Osteoblast (primary cell): ENCODE data around the gene SNX4. TPM values are rescaled to one million over a fixed set of nuclear protein-coding genes. Genes with fewer than 3 reads are reported as not detected.

Experiments used
- DNase-seq: peaks from one replicate; pipeline ENCODE4 v3.0.0; 2011; ENCODE audit warnings: low spot score, mixed read lengths; ENCODE audit not compliant: insufficient read length; ENCODE audit errors: missing footprints
- H2AFZ ChIP-seq: 2 replicates; pipeline ENCODE4 v1.6.0; 2011; ENCODE audit warnings: mild to moderate bottlenecking, low read length
- H3K27ac ChIP-seq: 2 replicates; pipeline ENCODE4 v1.5.1; 2011; ENCODE audit warnings: mild to moderate bottlenecking, low read depth, low read length, moderate library complexity
- H3K27me3 ChIP-seq: 2 replicates; pipeline ENCODE4 v1.6.0; 2012; ENCODE audit warnings: mild to moderate bottlenecking, control low read depth, inconsistent platforms, low read length, moderate library complexity; ENCODE audit not compliant: insufficient read depth
- H3K36me3 ChIP-seq: 2 replicates; pipeline ENCODE4 v1.5.1; 2011; ENCODE audit warnings: mild to moderate bottlenecking, low read length, control low read depth, moderate library complexity; ENCODE audit not compliant: insufficient read depth
- H3K4me1 ChIP-seq: 2 replicates; pipeline ENCODE4 v1.5.1; 2011; ENCODE audit warnings: mild to moderate bottlenecking, low read length, control low read depth, moderate library complexity; ENCODE audit not compliant: insufficient read depth
- H3K4me2 ChIP-seq: 2 replicates; pipeline ENCODE4 v1.6.0; 2011; ENCODE audit warnings: mild to moderate bottlenecking, low read length; ENCODE audit not compliant: insufficient read depth
- H3K4me3 ChIP-seq: fragments of 200-600 bp; sonication (generic); 3 replicates; pipeline ENCODE4 v1.5.1; 2012; ENCODE audit warnings: mild to moderate bottlenecking, low read length, inconsistent platforms; ENCODE audit not compliant: insufficient read depth
- H3K79me2 ChIP-seq: 2 replicates; pipeline ENCODE4 v1.6.0; 2012; ENCODE audit warnings: mild to moderate bottlenecking, low read length, control low read depth, inconsistent platforms; ENCODE audit not compliant: insufficient read depth
- H3K9me3 ChIP-seq: 2 replicates; pipeline ENCODE4 v1.5.1; 2011; ENCODE audit warnings: low read depth, low read length, control low read depth
- H4K20me1 ChIP-seq: 2 replicates; pipeline ENCODE4 v1.6.0; 2012; ENCODE audit warnings: mild to moderate bottlenecking, low read length, control low read depth; ENCODE audit not compliant: insufficient read depth
- CTCF ChIP-seq: IDR thresholded peaks from 2 replicates; pipeline ENCODE4 v1.5.1; 2011; ENCODE audit warnings: mild to moderate bottlenecking, low read depth, low read length, moderate library complexity; ENCODE audit errors: extremely low read depth
- total RNA-seq: library from RNA; depleted of rRNA; stranded (reverse); fragments of >200 nt; gene quantifications from 2 replicates; pipeline ENCODE4 v1.2.3, GENCODE V29; 2012

The SNX4 gene
- 34.5 and 36.2 TPM in 2 replicates for total RNA-seq

DNA sequence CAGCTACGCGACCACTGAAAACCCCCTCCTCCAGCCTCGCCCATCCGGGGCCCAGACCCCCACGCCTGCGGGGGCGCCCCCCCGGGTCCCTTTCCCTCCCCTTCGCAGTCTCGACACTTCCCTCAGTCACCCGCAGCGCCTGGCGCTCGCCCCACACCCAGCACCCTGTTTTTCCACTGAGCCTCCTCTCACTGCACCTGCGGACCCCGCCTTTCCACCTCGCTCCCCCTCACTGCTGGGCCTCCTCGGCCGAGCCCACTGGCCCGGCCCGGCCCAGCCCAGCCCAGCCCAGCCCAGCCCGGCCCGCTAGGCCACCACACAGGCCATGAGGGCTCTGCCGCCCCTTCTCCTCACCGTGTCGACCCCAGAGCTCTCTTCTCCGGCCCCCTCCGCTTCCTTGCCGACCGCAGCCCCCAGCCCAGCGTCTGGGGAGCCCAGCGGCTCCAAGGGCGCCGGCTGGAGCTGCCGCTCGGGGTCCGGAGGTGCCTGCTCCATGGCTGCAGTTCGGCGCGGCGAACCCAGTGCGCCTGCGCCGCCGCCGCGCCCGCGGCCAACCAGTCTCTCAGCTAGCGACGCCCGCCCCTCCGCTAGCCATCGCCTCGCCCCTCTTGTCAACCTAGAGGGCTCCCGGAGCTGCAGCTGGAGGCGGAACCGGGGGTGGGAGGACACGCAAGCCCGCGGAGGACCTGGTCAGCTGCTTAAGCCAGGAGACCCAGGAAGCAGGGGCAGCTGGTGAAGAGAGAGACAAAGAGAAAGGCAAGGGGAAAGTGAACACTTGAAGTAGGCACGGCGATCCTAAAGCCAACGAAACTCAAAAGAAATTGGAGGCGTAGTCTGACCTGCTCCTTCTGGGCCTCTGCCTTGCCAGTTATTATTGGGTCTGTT is at the start of gene SNX4:
Gene SNX4, minus strand, starts transcription at position 525 of the 885 bp plus-strand sequence. Its CDS starts 30 bp downstream, at position 495.
- Histone ChIP-seq H2AFZ (peak within 1 kb of the TSS; percentile 93), H3K79me2 (peaks cover 54% of the 10 kb centered on the region), H3K4me1 (peaks cover 14% of the 10 kb centered on the region), H3K4me2 (peak within 1 kb of the TSS; percentile 96), H3K4me3 (peak within 1 kb of the TSS; percentile 93), H3K36me3 (peaks cover 7% of the 10 kb centered on the region), H3K9me3 (no peaks in the 10 kb centered on the region), H4K20me1 (peaks cover 9% of the 10 kb centered on the region), H3K27ac (peak within 1 kb of the TSS; percentile 74), H3K27me3 (no peaks in the 10 kb centered on the region)
- TF ChIP-seq CTCF, result no peak
- DNase-seq, result peak; percentile 98

DNA sequence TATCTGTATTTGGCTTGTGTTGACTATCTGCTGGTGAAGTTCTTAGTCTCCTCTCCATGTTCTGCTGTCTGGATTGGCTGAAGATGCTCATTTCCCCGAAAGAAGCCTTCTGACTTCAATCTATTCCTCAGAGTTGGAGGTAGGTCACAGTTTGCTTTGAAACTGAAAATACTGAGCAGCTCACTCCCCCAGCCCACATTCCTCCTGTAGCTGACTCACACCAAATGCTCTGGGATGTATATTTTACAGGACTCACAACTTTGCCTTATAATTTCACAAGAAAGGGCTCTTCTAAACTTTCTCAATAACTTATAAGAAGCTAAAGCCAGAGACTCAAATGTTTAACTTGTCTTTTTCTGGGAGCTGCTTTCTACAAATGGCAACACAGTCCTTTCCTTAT is 36.3 kb upstream of the SNX4 start:
- H3K4me3 ChIP-seq, result no peak overlapping the region
- peaks cover 9% of the 10 kb centered on the region for H3K4me1 ChIP-seq
- no peaks in the 10 kb centered on the region for H4K20me1 ChIP-seq
- H3K27me3 ChIP-seq, result no peaks in the 10 kb centered on the region
- H3K27ac ChIP-seq, result peak overlapping the region; percentile 34
- no peak for TF ChIP-seq CTCF
- peaks cover 3% of the 10 kb centered on the region for H3K36me3 ChIP-seq
- H2AFZ ChIP-seq, result no peak overlapping the region
- no peaks in the 10 kb centered on the region for H3K9me3 ChIP-seq
- no peaks in the 10 kb centered on the region for H3K79me2 ChIP-seq
- DNase-seq, result peak; percentile 79
- H3K4me2 ChIP-seq, result peak overlapping the region; percentile 4

DNA sequence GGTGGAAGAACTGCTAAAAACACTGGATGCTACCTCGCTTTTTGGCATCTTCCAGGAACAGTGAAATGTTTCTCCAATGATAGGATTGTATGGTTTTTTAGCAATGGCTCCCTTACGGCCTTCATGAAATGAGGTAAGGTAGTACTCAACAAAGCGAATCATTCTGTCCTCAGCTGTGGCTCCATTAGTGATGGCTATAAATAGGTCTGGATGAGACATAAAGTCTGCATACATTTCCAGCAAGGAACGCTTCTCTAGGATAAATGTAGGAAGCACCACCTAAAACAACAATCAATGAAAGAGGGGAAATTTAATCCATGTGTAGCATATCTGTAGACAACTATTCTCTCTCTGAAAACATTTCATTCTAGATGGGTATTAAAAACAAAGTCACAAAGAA is 32.4 kb upstream of the SNX4 start:
- H3K4me1 ChIP-seq, result peaks cover 9% of the 10 kb centered on the region
- H4K20me1 ChIP-seq, result no peaks in the 10 kb centered on the region
- H3K36me3 ChIP-seq, result peaks cover 3% of the 10 kb centered on the region
- no peak overlapping the region for H3K4me2 ChIP-seq
- no peak overlapping the region for H3K27ac ChIP-seq
- H3K27me3 ChIP-seq, result no peaks in the 10 kb centered on the region
- no peaks in the 10 kb centered on the region for H3K9me3 ChIP-seq
- no peak overlapping the region for H2AFZ ChIP-seq
- no peak for TF ChIP-seq CTCF
- H3K4me3 ChIP-seq, result no peak overlapping the region
- H3K79me2 ChIP-seq, result no peaks in the 10 kb centered on the region
- no peak for DNase-seq

DNA sequence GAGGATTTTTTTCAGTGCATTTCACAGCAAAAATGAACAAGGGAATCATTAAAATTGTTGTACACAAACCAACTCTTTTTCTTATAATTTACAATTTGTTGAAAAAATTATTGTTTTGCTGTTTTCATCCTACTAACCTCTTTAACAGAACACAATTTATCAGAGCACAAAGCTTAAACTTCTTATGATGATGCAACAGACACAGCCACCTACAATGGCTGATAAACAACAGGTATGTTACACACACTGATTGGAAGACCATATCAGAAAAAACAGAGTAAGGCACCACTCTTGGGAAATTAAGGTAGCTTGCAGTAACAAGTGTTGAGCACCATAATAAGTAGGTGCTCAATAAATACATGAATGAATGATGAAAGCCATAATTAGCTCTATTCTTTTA is 8.9 kb upstream of the SNX4 start:
- Histone ChIP-seq H3K9me3 (no peaks in the 10 kb centered on the region), H3K27me3 (no peaks in the 10 kb centered on the region), H3K4me3 (no peak overlapping the region), H3K4me2 (no peak overlapping the region), H3K36me3 (peaks cover 12% of the 10 kb centered on the region), H3K4me1 (no peaks in the 10 kb centered on the region), H3K79me2 (no peaks in the 10 kb centered on the region), H4K20me1 (no peaks in the 10 kb centered on the region), H2AFZ (no peak overlapping the region), H3K27ac (no peak overlapping the region)
- TF ChIP-seq CTCF, result no peak
- DNase-seq, result no peak
